Subcutaneous adipose tissue (tissue), 4 donors: Measurements from ENCODE around the gene ERC2. TPM values are rescaled to one million over a fixed set of nuclear protein-coding genes. Genes with fewer than 3 reads are reported as not detected.

Experiments
- CTCF ChIP-seq: fragments of 450-650 bp; IDR thresholded peaks from one replicate; pipeline ENCODE4 v1.5.1; 2016; ENCODE audit warnings: low read depth, mild to moderate bottlenecking, control low read depth, antibody characterized with exemption, moderate library complexity
- total RNA-seq, 4 donors: library from RNA; depleted of rRNA; stranded (reverse); fragments of >200 nt; gene quantifications; one replicate each; pipeline ENCODE4 v1.1.0, GENCODE V29; 2016

The ERC2 gene
- total RNA-seq, 4 donors from 2014 or later = 1.1 TPM; not detected in 3

- no peak for TF ChIP-seq CTCF
These were observed 531.0 kb downstream of the ERC2 start for GRCh38 chr3:55937301-55937700.

GRCh38 chr3:55936549-55937052, 531.7 kb downstream of the ERC2 start:
- TF ChIP-seq CTCF = no peak

GRCh38 chr3:55935241-55935640, 533.0 kb downstream of the ERC2 start:
- TF ChIP-seq CTCF = no peak

GRCh38 chr3:55934771-55935170, 533.5 kb downstream of the ERC2 start:
- no peak for TF ChIP-seq CTCF

GRCh38 chr3:55929154-55929869, 539.0 kb downstream of the ERC2 start:
- TF ChIP-seq CTCF = no peak

- no peak for TF ChIP-seq CTCF
These were observed 544.6 kb downstream of the ERC2 start for GRCh38 chr3:55923626-55924025.

- TF ChIP-seq CTCF = no peak
These were observed 545.1 kb downstream of the ERC2 start for GRCh38 chr3:55923207-55923606.
